ENCODE measurements around the gene ZMYND11.

Gene ZMYND11

DNA sequence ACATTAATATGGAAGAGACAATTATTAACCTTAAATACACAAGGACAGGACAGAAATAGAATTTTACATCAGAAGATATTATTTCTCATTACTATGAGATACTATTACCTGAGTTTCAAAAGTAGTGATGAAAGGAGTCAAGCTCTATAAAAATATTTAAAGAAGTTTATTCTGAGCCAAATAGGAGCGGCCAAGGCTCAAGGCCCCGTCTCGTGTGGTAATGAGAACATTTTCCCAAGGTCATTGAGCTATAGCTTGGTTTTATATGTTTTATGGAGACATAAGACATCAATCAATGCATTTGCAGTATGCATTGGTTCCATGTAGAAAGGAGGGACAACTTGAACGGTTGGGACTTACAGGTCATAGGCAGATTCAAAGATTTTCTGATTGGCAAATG, 29.4 kb upstream of the ZMYND11 start:
- no peak for DNase-seq (ENCODE audit: extremely low read depth, low read depth)
- TF ChIP-seq, protein P1, sequence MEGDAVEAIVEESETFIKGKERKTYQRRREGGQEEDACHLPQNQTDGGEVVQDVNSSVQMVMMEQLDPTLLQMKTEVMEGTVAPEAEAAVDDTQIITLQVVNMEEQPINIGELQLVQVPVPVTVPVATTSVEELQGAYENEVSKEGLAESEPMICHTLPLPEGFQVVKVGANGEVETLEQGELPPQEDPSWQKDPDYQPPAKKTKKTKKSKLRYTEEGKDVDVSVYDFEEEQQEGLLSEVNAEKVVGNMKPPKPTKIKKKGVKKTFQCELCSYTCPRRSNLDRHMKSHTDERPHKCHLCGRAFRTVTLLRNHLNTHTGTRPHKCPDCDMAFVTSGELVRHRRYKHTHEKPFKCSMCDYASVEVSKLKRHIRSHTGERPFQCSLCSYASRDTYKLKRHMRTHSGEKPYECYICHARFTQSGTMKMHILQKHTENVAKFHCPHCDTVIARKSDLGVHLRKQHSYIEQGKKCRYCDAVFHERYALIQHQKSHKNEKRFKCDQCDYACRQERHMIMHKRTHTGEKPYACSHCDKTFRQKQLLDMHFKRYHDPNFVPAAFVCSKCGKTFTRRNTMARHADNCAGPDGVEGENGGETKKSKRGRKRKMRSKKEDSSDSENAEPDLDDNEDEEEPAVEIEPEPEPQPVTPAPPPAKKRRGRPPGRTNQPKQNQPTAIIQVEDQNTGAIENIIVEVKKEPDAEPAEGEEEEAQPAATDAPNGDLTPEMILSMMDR (IDR thresholded peaks at IDR 0.05; ENCODE audit: low read depth, low read length) = no peak

DNA sequence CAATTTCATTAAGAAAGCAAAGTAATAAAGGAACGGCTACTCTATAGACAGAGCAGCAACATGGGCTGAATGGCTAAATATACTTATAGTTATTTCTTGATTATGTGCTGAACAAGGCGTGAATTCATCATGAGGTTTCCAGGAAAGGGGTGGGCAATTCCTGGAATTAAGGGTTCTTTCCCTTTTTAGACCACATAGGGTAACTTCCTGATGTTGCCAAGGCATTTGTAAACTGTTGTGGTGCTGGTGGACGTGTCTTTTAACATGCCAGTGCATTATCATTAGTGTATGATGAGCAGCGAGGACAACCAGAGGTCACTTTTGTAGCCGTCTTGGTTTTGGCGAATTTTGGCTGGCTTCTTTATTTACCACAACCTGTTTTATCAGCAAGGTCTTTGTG, 28.5 kb upstream of the ZMYND11 start:
- no peak for DNase-seq (ENCODE audit: extremely low read depth, low read depth)
- TF ChIP-seq, protein P1 (IDR thresholded peaks at IDR 0.05; ENCODE audit: low read depth, low read length) = no peak

DNA sequence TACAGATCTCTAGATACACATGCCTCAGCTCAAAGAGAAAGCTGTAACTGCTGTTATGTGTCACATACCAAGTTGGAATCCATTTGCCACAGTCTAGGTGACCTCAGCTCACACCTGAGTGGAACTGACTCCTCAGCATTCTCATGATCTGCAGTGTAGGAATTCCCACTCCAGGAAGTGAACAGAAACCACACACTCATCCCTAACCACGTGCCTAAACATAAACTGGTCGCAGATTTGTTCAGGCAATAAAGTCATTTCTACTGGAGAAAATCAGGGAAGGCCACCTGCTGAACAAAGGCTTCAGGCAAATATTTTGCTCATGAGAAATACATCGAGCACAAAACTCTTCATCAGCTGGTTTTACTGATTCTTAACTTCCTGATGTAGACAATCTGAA, 23.0 kb upstream of the ZMYND11 start:
- no peak for DNase-seq (ENCODE audit: extremely low read depth, low read depth)
- TF ChIP-seq, protein P1 (IDR thresholded peaks at IDR 0.05; ENCODE audit: low read depth, low read length) = no peak

DNA sequence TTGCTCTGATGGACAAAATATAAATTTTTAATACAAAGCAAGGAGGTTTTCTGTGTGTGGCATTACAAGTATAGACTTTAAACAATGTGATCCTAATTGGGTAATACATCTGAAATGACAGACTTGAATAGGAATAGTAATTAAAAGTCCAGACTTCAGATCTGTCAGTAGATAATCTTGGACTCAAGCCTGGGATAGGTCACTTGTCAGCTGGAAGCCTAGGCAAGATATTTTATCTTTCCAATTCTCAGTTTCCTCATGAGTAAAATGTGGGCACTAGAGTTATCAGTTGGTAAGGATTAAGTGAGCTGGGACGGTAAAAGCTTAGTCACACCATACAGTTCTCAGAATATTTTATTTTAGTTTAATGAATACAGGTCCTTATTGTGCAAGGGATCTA, 10.4 kb upstream of the ZMYND11 start:
- TF ChIP-seq, protein P1 (IDR thresholded peaks at IDR 0.05; ENCODE audit: low read depth, low read length) = no peak
- no peak for DNase-seq (ENCODE audit: extremely low read depth, low read depth)

DNA sequence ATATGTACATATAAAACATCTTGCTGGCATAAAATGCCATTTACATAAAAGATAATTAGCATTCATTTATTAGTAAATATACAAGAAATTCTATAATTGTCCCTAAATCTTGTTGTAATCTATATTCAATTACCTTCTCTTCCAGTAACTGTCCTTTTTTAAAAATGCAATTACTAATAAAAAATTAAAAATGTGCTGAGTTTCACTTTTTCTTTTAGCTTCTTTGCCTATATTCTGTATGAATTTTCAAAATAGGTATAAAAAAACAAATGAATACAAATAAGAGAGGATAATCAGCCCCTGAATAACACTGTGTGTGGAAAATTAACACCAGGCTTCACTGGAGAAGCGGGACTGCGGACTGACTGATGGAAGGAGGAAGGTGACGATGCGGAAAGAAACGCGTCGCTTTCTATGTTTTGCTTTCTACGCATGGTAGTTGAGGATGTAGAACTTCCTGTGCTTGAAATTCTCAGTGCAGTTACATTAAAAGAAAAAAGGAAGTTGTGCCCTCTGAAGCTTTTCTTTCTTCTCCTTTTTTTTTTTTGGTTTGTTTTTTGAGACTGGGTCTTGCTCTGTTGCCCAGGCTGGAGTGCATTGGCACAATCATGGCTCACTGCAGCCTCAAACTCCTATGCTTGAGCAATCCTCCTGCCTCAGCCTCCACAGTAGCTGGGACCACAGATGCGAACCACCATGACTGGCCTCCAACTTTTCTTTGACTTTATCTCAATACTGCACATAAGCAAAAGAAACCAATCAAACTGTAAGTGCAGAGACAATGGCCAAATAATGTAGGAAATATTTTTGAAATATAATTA, 7.4 kb upstream of the ZMYND11 start:
- no peak for DNase-seq (ENCODE audit: extremely low read depth, low read depth)
- TF ChIP-seq, protein P1 (IDR thresholded peaks at IDR 0.05; ENCODE audit: low read depth, low read length) = no peak

DNA sequence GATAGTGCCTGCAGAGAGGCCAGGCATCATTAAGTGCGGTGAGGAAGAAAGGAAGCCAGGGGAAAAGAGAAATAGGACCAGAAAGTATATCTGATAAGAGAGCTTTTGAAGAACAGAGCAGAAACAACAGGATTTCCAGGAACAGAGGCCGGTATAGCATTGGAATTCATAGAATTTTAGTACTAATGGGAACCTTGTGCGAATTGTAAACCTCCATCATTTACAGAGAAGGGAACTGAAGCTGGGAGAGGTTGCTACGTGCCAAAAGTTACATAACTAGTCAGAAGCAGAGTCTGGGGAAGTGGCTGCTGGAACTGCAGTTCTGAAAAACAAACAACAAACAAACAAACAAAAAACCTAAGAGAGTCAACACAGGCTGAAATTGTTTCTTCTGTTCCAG, 5.4 kb upstream of the ZMYND11 start:
- TF ChIP-seq, protein P1 (IDR thresholded peaks at IDR 0.05; ENCODE audit: low read depth, low read length) = no peak
- no peak for DNase-seq (ENCODE audit: extremely low read depth, low read depth)

DNA sequence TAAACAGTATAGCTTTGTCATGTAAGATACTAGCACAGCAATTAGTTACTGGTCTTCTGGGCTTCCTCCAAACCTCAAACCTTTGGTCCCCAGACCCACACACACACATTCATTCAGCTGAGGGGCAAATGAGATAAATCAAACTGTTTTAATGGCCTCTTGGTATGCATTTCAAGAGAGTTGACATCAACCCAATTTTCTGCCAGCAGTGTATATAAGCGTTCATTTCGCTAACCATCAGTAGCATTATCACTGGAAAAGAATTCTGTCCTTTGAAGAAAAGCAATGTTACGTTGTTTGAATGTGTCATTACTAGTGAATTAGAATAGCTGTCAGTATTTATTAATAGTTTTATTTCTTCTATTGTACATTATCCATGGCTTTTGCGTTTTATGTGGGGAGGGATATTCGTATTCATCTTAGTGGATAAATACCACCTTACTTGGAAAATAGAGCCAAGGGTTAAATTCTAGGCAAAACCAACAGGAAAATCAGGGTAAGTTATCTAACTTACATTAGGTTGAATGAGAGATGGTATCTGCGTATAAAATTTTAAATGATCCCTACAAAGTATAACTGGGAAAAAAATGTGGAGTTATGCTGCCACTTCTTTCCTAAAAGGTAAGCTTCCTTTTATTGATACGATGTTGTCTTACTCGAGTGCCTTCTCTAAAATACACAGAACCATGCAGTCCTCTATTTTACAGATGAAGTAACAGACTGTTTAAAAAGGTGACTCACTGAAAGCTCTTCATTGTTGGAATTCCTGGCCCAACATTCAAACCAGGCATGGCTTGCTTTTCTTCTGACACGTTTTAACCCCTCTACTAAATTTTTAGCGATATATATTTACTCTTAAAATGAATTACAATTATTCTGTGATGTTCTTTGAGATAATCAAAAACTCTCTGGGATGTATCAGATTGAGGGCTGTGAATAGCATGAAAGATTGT, 2.0 kb upstream of the ZMYND11 start:
- DNase-seq (ENCODE audit: extremely low read depth, low read depth) = no peak
- TF ChIP-seq, protein P1 (IDR thresholded peaks at IDR 0.05; ENCODE audit: low read depth, low read length) = no peak

Data from AG09319 (cell line).